Calu3 (cell line): Measurements from ENCODE around the gene GLI3. TPM values are rescaled to one million over a fixed set of nuclear protein-coding genes. Genes with fewer than 3 reads are reported as not detected.

ENCODE experiments used
- BruUV-seq: library from RNA; stranded (reverse); fragments of 400-500 nt; replicated peaks from 2 replicates; lab custom pipeline; 2021; lab: Mats Ljungman, UMichigan
- CTCF ChIA-PET: fragments of 300-600 bp; sonication (Branson Sonifier 250); formaldehyde crosslinking; loops from one replicate; lab custom pipeline; 2022; ENCODE audit warnings: antibody characterized with exemption; lab: Charles Lee
- DNase-seq: peaks from one replicate; pipeline ENCODE4 v3.0.0; 2022
- H3K27ac Mint-ChIP-seq: one replicate; pipeline ENCODE4 v1.8.0; 2022; ENCODE audit warnings: mixed read lengths; ENCODE audit not compliant: unreplicated experiment
- H3K27me3 Mint-ChIP-seq: one replicate; pipeline ENCODE4 v1.8.0; 2022; ENCODE audit warnings: mixed read lengths; ENCODE audit not compliant: unreplicated experiment
- H3K36me3 Mint-ChIP-seq: one replicate; pipeline ENCODE4 v1.8.0; 2022; ENCODE audit warnings: mild to moderate bottlenecking, moderate library complexity, mixed read lengths; ENCODE audit not compliant: insufficient read depth, unreplicated experiment
- H3K4me1 Mint-ChIP-seq: one replicate; pipeline ENCODE4 v1.8.0; 2022; ENCODE audit warnings: mild to moderate bottlenecking, low read depth, mixed read lengths; ENCODE audit not compliant: unreplicated experiment
- H3K4me3 Mint-ChIP-seq: one replicate; pipeline ENCODE4 v1.8.0; 2022; ENCODE audit warnings: mild to moderate bottlenecking, low read depth, moderate library complexity, mixed read lengths; ENCODE audit not compliant: unreplicated experiment
- H3K9me3 Mint-ChIP-seq: one replicate; pipeline ENCODE4 v1.8.0; 2022; ENCODE audit warnings: low read depth, mixed read lengths; ENCODE audit not compliant: unreplicated experiment
- CTCF ChIP-seq: fragments of 200-600 bp; IDR thresholded peaks from one replicate; pipeline ENCODE4 v1.8.0; 2022; ENCODE audit warnings: antibody characterized with exemption; ENCODE audit not compliant: unreplicated experiment
- intact Hi-C: fragments of 100-400 bp; cut with micrococcal nuclease; formaldehyde crosslinking; loops from one replicate; pipeline ENCODE4 v1.10.0; 2022; ENCODE audit not compliant: unreplicated experiment
- total RNA-seq: library from RNA; stranded (reverse); gene quantifications from 2 replicates; pipeline ENCODE4 v1.2.3, GENCODE V29; 2022

The GLI3 gene
- total RNA-seq, 1 experiment from 2014 or later, result not detected

DNA sequence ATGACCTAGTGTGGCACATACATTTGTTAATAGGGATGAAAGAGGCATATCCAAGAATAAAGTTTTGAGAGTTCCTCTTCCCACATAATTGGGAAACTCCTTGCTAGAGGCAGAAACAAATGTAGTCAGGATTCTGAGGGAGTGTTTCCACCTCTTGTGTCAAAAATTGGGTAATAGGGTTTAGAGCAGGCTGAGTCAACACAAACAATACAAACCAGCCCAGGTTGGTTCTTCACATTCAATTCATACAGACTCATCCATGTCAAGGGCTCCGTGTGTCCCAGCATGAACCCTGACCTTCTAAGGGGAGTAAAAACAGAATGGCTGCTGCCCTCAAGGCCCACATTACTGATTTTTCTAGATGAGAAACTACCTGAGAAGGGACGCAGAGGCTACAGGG lies 75.3 kb downstream of the GLI3 start:
- intact Hi-C loops, result no loop called here
- Mint-ChIP-seq H3K4me3 (no peak overlapping the region), H3K27ac (no peak overlapping the region), H3K9me3 (peaks cover 7% of the 10 kb centered on the region), H3K27me3 (peaks cover under 1% of the 10 kb centered on the region), H3K4me1 (no peaks in the 10 kb centered on the region), H3K36me3 (no peaks in the 10 kb centered on the region)
- no peak for DNase-seq
- no peak for TF ChIP-seq CTCF
- no TSS peak for BruUV-seq
- CTCF ChIA-PET, result no interaction called here

GRCh38 chr7:42161110-42161509 lies 75.9 kb downstream of the GLI3 start:
- Mint-ChIP-seq H3K27me3 (peaks cover 6% of the 10 kb centered on the region), H3K4me1 (no peaks in the 10 kb centered on the region), H3K9me3 (peaks cover 7% of the 10 kb centered on the region), H3K27ac (no peak overlapping the region), H3K4me3 (no peak overlapping the region), H3K36me3 (no peaks in the 10 kb centered on the region)
- TF ChIP-seq CTCF, result no peak
- no peak for DNase-seq
- BruUV-seq, result no TSS peak
- CTCF ChIA-PET, result no interaction called here
- intact Hi-C loops, result no loop called here

- intact Hi-C loops, result no loop called here
- peaks cover 7% of the 10 kb centered on the region for H3K9me3 Mint-ChIP-seq
- H3K27me3 Mint-ChIP-seq, result peaks cover 15% of the 10 kb centered on the region
- no peak overlapping the region for H3K27ac Mint-ChIP-seq
- CTCF ChIA-PET, result no interaction called here
- DNase-seq, result no peak
- no peak overlapping the region for H3K4me3 Mint-ChIP-seq
- no peak for TF ChIP-seq CTCF
- H3K4me1 Mint-ChIP-seq, result no peaks in the 10 kb centered on the region
- BruUV-seq, result no TSS peak
- no peaks in the 10 kb centered on the region for H3K36me3 Mint-ChIP-seq
Observed at GRCh38 chr7:42159130-42159529, 77.9 kb downstream of the GLI3 start.

- intact Hi-C loops, result no loop called here
- no peak for DNase-seq
- no peaks in the 10 kb centered on the region for H3K4me1 Mint-ChIP-seq
- CTCF ChIA-PET, result no interaction called here
- peaks cover 15% of the 10 kb centered on the region for H3K27me3 Mint-ChIP-seq
- BruUV-seq, result no TSS peak
- H3K9me3 Mint-ChIP-seq, result no peaks in the 10 kb centered on the region
- no peak overlapping the region for H3K27ac Mint-ChIP-seq
- TF ChIP-seq CTCF, result no peak
- H3K36me3 Mint-ChIP-seq, result no peaks in the 10 kb centered on the region
- H3K4me3 Mint-ChIP-seq, result no peak overlapping the region
Observed at GRCh38 chr7:42156967-42157721, 79.9 kb downstream of the GLI3 start.
